Cardiac fibroblast (primary cell): ENCODE data around the gene SLC51A.
"Not testable (repeated sequence)": the region's sequence is repeated elsewhere in the genome, so short reads cannot be mapped to it uniquely, and the experiment has no call there.

Source experiments
- DNase-seq, 2 donors: peaks; one replicate each; pipeline versions ENCODE4 v3.0.0 to v3.0.0-alpha.2; 2010; ENCODE audit warnings: low read depth in 2 of 2
- H3K4me3 ChIP-seq, 2 donors: replicated peaks in 1 of 2; 1 replicate in 1 of 2; 2 replicates in 1 of 2; pipeline ENCODE4 v1.5.1; 2011; ENCODE audit warnings: low read depth in 2 of 2, low read length in 2 of 2, mild to moderate bottlenecking in 2 of 2, moderate library complexity in 1 of 2
- CTCF ChIP-seq: IDR thresholded peaks from one replicate; pipeline ENCODE4 v1.5.1; 2011; ENCODE audit warnings: low read depth, mild to moderate bottlenecking, low read length, inconsistent platforms

Gene SLC51A

GRCh38 chr3:196216089-196216564, at the start of gene SLC51A:
SLC51A (plus strand) TSS chr3:196216534; CDS start chr3:196216713, 179 bp downstream.
- no peak for TF ChIP-seq CTCF
- DNase-seq = no peak
- no peak within 1 kb of the TSS for H3K4me3 ChIP-seq

GRCh38 chr3:196166741-196167140, 49.6 kb upstream of the SLC51A start:
- DNase-seq = no peak
- H3K4me3 ChIP-seq = no peak overlapping the region
- no peak for TF ChIP-seq CTCF

GRCh38 chr3:196168808-196169391, 47.4 kb upstream of the SLC51A start:
- TF ChIP-seq CTCF = no peak
- H3K4me3 ChIP-seq = no peak overlapping the region
- no peak for DNase-seq

- no peak for DNase-seq
- H3K4me3 ChIP-seq = no peak overlapping the region
- no peak for TF ChIP-seq CTCF
These were observed 46.5 kb upstream of the SLC51A start for GRCh38 chr3:196169836-196170240.

- not testable (repeated sequence) for DNase-seq
These were observed 46.0 kb upstream of the SLC51A start for GRCh38 chr3:196170296-196170695.

GRCh38 chr3:196174652-196175051, 41.7 kb upstream of the SLC51A start:
- no peak for DNase-seq
- H3K4me3 ChIP-seq = no peak overlapping the region
- no peak for TF ChIP-seq CTCF

More at GRCh38 chr3:196170296-196170695, 46.0 kb upstream of the SLC51A start:
- not testable (repeated sequence) for H3K4me3 ChIP-seq

- no peak overlapping the region for H3K4me3 ChIP-seq
- DNase-seq = no peak
- TF ChIP-seq CTCF = no peak
These were observed 41.2 kb upstream of the SLC51A start for GRCh38 chr3:196175116-196175625.
